ENCODE data around the gene SNUPN.
A peak's percentile ranks its signal among the peaks of the same experiment; 100 is the strongest.
"Not testable (repeated sequence)": the region's sequence is repeated elsewhere in the genome, so short reads cannot be mapped to it uniquely, and the experiment has no call there.

The SNUPN gene

DNA sequence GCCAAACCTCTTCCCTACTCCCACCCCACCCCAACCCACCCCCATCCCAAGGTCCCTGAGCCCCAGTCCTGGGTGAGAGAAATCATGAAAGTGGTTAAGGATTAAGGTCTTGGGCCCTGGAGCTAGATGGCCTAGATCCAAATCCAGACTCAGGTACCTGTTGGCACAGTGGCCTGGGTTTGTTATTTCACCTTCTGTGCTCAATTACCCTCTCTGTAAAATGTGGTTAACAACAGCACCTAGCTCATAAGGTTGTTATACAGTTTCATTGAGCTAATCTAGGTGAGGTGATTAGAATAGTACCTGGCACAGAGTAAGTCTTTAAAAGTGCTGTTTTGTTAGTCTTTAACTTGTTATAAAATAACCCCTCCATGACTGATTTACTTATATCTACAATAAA is 6.4 kb upstream of the SNUPN start:
- DNase-seq, result no peak

DNA sequence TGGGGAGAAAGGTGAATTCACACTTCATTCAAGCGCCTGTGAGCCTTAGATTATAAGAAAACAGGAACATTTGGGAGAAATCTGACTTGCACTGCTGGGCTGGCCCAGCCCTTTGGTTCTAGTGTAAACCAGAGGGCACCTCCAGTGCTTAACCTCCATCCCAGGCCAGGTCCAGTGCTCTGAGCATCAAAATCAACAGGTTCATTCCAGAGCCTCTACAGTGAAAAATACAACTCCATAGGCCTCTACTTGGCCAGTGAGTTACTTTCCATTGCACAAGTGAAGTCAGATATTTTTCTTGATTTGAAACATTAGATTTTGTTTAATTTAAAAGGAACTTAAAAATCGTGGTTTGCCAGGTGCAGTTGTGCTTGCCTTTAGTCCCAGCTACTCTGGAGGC is 3.0 kb downstream of the SNUPN start:
- DNase-seq, result no peak

DNA sequence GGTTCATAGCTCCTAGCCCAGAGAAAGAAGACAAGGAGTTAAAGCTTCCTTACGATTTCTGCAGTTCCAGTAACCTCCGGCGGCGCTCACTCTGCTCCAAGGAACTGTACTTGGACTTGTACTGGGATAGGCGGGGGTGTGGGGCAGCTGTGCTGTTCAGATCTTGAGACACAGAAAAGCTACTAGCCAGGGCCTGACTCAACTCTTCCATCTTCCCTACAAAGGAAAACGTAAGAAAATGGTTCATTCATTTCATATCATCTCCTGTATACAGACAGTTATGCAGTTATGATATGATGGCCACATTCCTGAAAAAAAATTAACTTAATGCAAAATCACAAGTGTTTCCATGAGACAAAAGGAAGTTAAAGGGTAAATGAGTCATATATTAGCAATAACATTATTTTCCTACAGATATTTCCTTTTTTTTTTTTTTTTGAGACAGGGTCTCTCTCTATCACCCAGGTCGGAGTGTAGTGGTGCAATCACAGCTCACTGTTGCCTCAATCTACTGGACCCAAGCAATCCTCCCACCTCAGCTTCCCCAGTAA is 4.6 kb downstream of the SNUPN start:
- peak; percentile 91 for DNase-seq

DNA sequence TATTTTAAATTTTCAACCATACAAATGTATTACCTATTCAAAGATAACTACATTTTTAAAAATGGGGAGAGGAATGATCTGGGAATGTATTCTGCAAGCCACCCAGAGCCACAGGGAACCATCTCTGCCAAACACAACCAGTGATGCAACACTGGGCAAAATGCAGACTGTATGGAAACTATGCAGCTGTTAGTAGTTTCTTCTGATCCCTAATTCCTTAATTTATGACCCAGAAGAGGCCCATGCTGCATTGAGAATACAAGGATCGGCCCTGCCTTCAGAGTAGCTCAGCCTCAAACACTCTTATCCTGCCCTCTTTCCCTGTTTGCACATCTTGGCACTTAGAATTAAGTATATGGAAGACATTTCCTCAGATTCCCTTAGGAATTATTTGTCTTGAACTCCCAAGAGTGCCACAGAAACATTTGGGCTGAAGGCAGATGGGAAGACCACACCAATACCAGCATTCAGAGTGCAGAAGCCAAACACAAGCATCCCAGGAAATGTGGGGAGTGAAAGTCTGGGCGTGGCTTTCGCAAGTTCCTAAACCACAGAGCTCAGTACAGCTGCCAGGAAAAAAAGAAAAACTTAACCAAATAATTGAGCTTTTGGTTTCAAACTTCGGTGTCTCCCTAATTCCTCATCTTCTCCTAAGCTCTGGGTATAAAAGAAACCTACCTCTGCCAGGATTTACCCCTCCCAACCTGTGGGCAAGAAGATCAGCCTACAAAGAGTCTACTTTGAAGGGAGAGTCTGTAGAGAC is 5.3 kb downstream of the SNUPN start:
- DNase-seq, result peak; percentile 76

DNA sequence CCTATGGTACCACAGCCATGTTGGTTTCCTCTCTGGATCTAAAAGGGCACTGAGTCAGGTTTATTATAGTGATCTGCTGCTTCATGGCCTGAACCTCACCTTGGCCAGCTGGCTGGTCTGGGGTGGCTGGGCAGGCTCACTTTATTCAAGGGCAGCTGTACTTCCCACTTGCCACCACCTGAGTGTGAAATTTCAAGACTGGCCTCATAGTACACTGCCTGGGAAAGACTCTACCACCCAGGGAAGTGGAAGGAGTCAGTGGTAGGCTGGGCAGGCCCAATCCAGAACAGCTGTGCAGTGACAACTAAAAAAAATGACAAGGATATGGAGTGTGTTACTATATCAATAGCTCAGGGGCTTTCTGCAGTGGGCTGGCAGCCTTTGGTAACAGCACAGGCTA is 8.8 kb downstream of the SNUPN start:
- DNase-seq, result no peak

DNA sequence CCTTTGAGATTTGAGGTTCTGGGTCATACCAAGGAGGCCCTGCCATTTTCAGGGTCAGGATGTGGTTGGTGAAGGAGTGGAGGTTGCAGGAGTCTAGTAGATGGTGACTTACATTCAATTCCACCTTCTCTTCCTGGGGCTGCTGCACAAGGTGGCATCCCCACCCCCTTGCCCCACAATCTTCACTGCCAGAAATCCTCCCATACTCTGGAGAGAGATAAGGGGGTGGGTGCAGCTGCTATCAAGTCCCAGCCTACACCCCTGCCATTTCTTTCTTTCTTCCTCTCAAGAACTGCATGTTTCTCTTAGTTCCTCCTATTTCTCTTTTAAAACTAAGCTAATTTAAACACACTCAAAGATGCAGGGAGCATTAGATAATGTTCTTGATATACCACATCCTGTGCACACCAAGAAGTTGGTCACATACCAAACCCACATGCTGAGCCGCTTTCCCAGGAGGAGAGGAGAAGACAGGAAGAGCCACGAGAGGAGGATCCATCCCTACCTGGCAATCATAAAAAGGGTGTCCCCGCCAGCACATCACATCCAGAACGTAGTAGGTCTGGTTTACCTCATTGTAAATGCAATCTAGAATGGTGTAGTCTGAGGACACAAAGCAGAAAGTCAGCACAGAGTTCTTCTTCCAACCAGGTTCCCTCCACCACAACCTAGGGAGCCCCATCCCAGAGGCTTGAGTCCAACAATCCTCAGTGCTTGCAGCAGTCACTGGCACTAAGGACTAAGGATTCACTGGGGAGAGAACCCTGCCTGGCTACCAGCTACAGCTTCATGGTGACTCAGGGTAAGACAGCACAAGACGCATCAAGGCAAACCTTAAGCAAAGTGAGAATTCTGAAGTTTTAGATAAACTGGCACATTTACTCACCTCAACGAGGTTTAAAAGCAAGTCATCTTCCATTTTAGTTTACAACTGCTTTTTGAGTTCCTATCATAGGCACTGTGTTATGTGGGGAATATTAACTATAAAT is 18.5 kb downstream of the SNUPN start:
- DNase-seq, result peak; percentile 53

DNA sequence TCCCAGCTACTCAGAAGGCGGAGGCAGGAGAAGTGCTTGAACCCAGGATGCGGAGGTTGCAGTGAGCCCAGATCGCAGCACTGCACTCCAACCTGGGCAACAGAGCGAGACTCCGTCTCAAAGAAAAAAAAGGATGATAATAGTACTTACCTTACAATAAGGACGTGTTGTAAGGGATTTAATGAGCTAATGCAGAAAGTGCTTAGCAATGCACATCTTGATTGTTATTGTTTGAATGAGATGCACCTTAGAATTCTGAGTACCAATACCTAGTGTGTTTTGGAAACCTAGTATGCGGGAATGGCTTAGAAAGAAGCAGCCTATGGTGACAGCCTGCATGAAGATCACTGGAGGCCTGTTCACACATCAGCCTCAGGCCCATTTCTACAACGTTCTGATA is 19.5 kb downstream of the SNUPN start:
- no peak for DNase-seq

DNA sequence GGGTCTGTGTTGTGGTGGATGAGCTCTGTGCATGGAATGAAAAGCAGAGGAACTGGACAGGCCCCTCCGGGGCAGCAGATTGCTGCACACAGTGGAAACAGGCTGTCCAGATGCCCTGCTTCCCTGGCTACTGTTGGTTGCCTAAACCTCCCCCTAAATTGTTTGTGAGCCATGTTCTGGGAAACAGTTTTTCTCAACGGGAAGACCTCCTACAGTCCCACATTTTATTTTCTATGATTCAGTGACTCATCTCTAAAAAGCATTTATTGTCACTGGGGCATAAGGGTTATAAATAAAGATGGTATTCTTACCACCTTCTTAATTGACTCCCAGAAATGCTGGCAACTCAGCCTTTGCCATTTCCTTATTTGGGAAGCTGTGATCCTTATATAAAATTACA is 26.1 kb downstream of the SNUPN start:
- DNase-seq, result peak; percentile 6

DNA sequence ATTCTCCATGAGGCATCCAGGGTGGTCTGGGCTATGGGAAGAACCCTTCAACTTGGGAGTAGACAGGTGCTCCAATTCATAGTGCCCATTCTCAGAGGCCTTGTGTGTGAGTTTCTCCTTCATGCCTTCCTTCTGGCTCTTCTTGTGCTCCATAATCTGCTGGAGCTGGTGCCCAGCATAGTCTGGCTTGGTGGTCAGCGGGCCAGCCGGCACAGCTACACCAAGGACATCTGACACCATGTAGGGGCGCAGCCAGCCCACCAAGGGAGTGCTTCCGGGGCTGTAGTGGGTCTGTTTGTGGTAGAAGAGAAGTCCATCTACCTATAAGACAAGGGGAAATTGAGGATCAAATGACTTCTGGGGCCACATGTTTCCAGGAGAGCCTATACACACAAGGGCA is 27.2 kb downstream of the SNUPN start:
- DNase-seq, result no peak

DNA sequence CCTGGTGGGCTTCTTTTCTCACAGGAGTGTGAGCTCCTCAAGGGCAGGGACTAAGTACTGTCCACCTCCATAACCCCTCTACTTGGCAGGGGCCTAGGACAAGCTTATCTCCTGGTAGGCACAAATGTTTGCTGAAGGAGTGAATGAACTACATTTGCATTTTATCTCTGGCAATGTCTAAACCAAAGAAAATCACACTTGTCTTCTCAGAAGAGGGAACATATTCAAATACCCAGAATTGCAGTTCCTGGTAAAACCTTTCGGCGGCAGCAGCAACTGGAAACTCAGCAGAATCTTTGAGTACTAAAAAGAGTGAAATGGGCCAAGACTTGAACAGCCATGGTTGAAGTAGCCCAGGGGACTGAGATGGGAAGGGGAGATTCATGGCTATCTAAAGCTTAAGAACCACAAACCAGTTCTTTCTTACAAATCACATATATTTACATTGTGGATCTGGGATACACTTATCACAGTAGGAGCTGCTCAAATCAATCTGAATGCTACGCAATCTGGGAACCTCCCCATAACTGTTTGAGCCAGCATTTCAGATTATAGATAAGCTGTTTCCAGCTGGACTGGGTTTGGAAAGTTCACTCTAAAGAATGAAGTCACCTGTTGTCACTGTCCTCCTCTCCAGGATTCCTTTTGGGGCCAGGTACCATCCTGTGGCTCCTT is 27.7 kb downstream of the SNUPN start:
- no peak for DNase-seq

DNA sequence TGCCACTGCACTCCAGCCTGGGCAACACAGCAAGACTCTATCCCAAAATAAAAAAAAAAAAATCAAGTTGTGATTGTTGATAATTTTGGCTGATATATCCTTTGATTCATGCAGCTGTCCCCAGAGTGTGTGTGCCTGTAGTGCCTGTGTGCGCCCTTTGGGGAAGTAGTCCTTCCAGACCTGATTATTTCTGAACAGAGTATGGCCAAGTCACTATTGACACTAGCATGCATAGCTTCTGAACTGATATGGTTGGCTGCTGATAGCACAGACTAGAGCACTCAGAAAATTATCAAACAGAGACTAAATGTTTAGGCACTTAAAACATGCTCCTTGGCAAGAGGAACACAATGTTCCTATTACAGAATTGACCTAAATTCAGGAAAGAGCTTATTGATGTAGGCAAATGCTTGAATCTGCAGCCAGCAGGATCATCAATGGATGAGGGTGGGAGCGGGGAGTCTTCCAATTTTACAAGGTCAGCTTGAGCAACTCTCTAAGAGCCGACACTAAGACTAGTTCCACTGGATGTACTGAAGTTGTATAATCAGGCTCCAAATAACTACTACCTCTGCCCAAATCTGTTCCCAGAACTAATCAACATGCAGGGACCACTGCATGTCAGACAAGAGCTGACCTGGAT is 28.7 kb downstream of the SNUPN start:
- DNase-seq, result no peak

DNA sequence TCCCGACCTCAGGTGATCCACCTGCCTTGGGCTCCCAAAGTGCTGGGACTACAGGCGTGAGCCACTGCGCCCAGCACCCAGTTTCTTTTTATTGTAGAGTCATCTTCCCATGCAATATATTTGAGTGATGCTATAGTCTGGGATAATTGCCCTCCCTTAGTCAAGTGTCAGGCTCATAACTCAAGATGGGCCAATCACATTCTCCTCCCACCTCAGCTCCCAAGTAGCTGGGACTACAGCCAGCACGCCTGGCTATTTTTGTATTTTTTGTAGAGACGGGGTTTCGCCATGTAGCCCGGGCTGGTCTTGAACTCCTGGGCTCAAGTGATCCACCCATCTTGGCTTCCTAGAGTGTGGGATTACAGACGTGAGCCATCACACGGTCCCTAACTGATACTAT is 31.2 kb downstream of the SNUPN start:
- DNase-seq, result no peak

DNA sequence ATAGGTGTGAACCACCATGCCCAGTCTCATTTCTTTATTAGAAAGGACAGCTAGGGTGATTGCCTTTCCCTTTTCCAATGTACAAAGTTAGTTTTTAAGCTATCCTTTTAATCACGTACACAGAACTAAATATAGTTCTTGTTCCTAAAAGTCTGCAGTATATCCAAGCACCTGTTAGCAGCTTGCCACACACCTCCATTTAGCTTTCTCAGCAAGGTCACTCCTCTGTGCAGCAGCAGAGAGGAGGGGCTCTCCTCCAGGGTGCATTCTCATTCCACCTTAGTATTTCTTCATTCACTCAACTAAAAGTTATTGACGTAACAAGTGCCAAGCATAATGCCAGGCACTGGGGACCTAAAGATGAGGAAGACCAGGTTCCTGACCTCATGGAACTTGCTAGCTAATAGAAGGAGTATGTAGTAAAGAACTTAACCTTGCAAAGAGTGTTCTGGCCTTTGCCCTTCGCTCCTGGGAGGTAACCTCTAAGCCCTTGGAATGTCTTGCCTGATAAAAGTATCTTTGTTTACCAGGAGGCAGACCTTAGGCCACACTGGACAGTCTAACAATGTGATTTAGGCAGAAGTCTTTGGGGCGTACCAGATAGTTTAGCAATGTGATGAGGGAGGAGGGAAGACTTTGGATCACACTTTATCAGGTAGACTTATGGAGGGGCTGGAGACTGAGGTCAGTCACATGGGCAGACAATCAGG is 33.7 kb downstream of the SNUPN start:
- DNase-seq, result no peak

DNA sequence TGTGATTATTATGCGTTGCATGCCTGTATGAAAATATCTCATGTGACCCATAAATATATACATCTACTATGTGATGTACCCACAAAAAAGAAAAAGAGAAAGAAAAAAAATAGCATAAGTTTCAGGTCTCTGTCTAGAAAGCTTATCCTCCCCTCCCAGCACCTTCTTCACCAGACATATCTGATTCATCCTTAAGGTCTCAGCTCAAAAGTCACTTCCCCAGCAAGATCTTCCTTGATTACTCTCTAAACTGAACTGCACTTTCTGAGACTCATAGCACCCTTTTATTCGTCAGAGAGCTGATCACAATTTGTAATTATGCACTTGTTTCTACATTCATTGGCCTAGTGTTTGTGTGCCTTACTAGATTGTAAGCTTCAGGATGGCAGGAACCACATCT is 35.3 kb downstream of the SNUPN start:
- DNase-seq, result no peak

DNA sequence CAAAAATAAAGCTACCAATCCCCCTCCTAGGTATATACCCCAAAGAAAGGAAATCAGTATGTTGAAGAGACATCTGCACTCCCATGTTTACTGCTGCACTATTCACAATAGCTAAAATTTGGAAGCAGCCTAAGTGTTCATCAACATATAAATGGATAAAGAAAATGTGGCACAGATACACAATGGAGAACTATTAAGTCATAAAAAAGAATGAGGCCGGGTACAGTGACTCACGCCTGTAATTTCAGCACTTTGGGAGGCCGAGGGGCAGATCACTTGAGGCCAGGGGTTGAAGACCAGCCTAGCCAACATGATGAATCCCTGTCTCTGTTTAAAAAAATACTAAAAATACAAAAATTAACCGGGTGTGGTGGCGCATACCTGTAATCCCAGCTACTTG is 36.5 kb downstream of the SNUPN start:
- no peak for DNase-seq

DNA sequence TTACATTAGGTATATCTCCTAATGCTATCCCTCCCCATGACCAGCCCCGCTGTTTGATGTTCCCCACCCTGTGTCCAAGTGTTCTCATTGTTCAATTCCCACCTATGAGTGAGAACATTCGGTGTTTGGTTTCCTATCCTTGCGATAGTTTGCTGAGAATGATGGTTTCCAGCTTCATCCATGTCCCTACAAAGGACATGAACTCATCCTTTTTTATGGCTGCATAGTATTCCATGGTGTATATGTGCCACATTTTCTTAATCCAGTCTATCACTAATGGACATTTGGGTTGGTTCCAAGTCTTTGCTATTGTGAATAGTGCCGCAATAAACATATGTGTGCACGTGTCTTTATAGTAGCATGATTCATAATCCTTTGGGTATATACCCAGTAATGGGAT is 39.1 kb downstream of the SNUPN start:
- DNase-seq, result not testable (repeated sequence)

DNA sequence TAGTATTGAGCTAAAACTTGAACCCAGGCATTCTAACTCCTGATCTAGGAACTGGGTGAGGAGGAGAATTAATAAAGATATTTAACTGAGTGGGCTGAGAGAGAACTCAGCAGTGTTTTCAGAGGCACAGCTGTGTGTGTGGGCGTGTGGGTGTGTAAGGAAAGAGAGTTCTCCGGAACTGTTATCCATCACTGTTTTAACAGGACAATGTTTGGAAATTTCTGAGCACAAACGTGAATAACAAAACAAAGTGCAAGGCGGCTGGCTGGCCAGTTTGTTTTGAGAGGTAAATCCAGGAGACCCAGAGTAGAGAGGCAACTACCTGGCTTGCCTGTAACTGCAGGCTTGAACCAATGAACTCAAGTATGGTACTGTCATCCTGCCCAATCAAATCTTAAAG is 41.4 kb downstream of the SNUPN start:
- DNase-seq, result no peak

DNA sequence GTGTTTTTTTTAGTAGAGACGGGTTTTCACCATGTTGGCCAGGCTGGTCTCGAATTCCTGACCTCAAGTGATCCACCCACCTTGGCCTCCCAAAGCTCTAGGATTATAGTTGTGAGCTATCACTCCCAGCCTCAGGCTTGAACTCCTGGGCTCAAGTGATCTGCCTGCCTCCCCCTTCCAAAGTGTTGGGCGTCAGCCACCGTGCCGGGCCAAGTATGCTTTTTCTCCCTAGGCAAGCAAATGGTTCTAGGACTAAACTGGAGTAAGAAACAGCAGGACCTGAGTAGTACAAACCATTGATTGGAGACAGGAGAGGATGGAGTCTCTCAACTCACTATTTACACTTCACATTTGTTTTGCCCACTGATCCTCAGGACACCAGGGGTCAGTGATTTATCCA is 41.8 kb downstream of the SNUPN start:
- no peak for DNase-seq

DNA sequence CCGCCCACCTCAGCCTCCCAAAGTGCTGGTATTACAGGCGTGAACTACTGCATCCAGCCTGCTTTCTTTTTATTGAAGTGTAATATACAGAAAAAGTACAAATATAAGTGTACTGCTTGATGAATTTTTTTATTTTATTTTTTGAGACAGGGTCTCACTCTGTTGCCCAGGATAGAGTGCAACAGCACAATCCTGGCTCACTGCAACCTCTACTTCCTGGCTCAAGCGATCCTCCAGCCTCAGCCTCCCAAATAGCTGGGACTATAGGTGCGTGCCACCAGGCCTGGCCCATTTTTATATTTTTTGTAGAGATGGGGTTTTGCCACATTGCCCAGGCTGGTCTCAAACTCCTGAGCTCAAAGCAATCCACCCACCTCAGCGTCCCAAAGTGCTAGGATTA is 42.6 kb downstream of the SNUPN start:
- not testable (repeated sequence) for DNase-seq

DNA sequence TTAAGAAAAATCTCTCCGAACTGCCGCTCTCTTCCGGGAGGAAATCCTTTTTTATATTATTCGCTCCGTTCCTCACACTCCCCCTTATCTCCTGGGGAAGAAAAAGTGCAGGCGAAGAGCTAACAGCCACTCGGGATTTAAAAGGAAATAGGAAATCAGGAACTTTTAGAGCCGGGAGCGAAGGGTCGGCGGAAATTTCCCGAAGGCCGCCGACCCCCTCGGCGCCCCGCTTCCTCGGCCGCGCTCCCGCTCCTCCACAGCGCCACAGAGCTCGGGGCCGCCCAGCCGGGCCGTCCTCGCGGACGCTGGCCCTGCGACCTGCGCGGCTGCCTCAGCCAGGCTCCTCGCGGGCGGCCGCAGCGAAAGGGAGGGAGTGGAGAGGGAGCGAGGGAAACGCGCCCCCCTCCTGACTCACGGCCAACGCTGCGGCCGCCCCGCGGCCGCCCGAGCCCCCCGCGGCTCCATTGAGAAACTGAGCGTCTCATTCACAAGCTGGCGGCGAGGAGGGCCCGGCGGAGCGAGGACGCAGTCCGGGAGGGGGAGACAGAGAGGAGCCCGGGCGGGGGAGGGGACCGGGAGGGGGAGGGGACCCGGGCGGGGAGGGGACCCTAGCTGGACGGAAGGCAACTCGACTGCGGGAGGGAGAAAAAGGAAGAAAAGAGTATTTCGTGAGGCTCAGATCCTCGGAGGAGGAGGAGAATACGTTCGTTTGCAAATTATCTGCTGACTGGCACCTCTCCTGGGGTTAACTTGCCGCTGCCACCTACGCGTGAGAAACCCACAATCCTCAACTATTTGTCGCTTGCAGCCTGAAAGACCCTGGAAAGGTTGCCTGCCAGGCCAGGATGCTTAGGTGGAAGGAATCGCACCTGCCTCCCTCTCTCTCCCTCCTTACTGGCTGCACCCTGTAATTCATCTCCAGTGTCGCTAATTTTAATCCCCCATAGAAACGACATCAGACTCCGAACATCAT is 46.3 kb downstream of the SNUPN start, which contains the start of gene PTPN9:
Gene PTPN9 (minus strand): TSS at position 368 of the 973 bp plus-strand sequence. CDS start 539 bp downstream, outside the sequence.
- DNase-seq, result peak; percentile 90

All from fibroblast of skin of right biceps (primary cell).